ENCODE data around the gene ABCF1.

ABCF1 gene

DNA sequence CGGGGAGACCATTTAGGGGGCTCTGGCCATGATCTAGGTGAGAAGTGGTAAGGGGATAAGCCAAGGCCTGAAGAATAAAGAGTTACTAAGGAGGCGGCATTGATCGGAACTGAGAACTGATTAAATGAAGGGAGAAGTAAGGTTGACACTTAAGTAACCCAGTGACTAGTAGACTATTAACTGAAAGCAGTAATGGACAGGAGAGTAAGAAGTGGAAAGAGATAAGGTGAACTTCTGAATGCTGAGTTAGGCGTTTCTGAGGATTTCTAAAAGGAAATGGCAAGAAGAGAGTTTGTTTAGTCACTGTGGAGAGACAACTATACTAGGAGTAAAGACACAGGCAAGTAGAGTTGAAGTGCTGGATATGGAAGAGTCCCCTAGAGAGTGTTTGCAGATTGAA is 1.9 kb downstream of the ABCF1 start:
- Histone ChIP-seq H3K27ac (no peak overlapping the region), H4K20me1 (ENCODE audit: insufficient read depth) (0 out of 2 replicates have a peak, but pooled peaks cover 11% of the 10 kb centered on the region), H3K36me3 (ENCODE audit: insufficient read depth) (peaks cover 2% of the 10 kb centered on the region; the same call in 1 of the 2 replicates), H3K4me3 (IDR thresholded peaks at IDR 0.05; ENCODE audit: insufficient read depth, low read depth, low read length) (no peak overlapping the region), H2AFZ (ENCODE audit: low read depth) (no peak overlapping the region), H3K9ac (no peak overlapping the region), H3K4me2 (peak overlapping the region; percentile 66; the same call in 1 of the 2 replicates), H3K79me2 (ENCODE audit: insufficient read depth, low read depth) (peaks cover 49% of the 10 kb centered on the region), H3K27me3 (ENCODE audit: insufficient read depth, low read depth) (no peaks in the 10 kb centered on the region; the same call in 1 of the 2 replicates), H3K4me1 (ENCODE audit: low read depth, poor library complexity, severe bottlenecking) (peaks cover 31% of the 10 kb centered on the region)
- TF ChIP-seq, protein P1, sequence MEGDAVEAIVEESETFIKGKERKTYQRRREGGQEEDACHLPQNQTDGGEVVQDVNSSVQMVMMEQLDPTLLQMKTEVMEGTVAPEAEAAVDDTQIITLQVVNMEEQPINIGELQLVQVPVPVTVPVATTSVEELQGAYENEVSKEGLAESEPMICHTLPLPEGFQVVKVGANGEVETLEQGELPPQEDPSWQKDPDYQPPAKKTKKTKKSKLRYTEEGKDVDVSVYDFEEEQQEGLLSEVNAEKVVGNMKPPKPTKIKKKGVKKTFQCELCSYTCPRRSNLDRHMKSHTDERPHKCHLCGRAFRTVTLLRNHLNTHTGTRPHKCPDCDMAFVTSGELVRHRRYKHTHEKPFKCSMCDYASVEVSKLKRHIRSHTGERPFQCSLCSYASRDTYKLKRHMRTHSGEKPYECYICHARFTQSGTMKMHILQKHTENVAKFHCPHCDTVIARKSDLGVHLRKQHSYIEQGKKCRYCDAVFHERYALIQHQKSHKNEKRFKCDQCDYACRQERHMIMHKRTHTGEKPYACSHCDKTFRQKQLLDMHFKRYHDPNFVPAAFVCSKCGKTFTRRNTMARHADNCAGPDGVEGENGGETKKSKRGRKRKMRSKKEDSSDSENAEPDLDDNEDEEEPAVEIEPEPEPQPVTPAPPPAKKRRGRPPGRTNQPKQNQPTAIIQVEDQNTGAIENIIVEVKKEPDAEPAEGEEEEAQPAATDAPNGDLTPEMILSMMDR (conservative IDR thresholded peaks at IDR 0.05; ENCODE audit: low read depth, low read length): no peak

DNA sequence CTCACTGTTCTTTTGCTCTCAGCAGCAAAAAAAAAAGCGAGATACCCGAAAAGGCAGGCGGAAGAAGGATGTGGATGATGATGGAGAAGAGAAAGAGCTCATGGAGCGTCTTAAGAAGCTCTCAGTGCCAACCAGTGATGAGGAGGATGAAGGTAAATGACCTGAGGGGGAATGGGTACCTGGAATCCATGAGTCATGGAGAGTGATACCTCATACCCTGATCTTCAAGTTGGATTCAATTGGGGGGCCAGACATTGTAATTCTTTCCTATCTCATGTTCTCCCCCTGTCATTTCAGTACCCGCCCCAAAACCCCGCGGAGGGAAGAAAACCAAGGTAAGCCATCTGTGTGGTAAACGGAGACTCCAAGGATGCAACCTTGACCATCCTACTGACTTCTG is 6.8 kb downstream of the ABCF1 start:
- Histone ChIP-seq H3K4me3 (IDR thresholded peaks at IDR 0.05; ENCODE audit: insufficient read depth, low read depth, low read length) (no peak overlapping the region), H3K79me2 (ENCODE audit: insufficient read depth, low read depth) (peaks cover 33% of the 10 kb centered on the region), H3K27ac (no peak overlapping the region), H3K4me1 (ENCODE audit: low read depth, poor library complexity, severe bottlenecking) (peaks cover 12% of the 10 kb centered on the region), H3K36me3 (ENCODE audit: insufficient read depth) (peaks cover 18% of the 10 kb centered on the region; the same call in 1 of the 2 replicates), H3K4me2 (no peak overlapping the region), H3K9ac (no peak overlapping the region), H2AFZ (ENCODE audit: low read depth) (no peak overlapping the region), H3K27me3 (ENCODE audit: insufficient read depth, low read depth) (no peaks in the 10 kb centered on the region), H4K20me1 (ENCODE audit: insufficient read depth) (0 out of 2 replicates have a peak, but pooled peaks cover 11% of the 10 kb centered on the region)
- TF ChIP-seq, protein P1 (conservative IDR thresholded peaks at IDR 0.05; ENCODE audit: low read depth, low read length): no peak

DNA sequence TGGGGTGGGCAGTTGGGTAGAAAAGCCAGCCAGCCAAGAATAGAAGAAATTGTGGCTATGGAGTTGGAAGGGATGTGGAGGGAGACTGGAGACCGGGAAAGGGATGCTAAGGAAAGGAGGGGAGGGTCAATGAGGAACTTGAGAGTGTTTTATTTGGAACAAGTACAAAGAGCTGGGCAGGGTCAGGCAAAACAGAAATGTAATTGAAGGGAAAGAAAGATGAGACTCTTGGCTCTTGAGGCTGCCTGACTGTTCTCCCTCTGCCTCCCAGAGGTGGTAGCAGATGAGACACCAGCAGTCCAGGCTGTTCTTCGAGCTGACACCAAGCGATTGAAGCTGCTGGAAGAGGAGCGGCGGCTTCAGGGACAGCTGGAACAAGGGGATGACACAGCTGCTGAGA is 12.7 kb downstream of the ABCF1 start:
- no peaks in the 10 kb centered on the region for H3K27me3 ChIP-seq (ENCODE audit: insufficient read depth, low read depth)
- H3K36me3 ChIP-seq (ENCODE audit: insufficient read depth): peaks cover 9% of the 10 kb centered on the region; the same call in 1 of the 2 replicates
- H3K4me2 ChIP-seq: no peak overlapping the region
- H2AFZ ChIP-seq (ENCODE audit: low read depth): no peak overlapping the region
- no peak overlapping the region for H3K4me3 ChIP-seq (IDR thresholded peaks at IDR 0.05; ENCODE audit: insufficient read depth, low read depth, low read length)
- no peaks in the 10 kb centered on the region for H4K20me1 ChIP-seq (ENCODE audit: insufficient read depth)
- no peaks in the 10 kb centered on the region for H3K4me1 ChIP-seq (ENCODE audit: low read depth, poor library complexity, severe bottlenecking)
- TF ChIP-seq, protein P1 (conservative IDR thresholded peaks at IDR 0.05; ENCODE audit: low read depth, low read length): no peak
- H3K27ac ChIP-seq: no peak overlapping the region
- no peak overlapping the region for H3K9ac ChIP-seq
- H3K79me2 ChIP-seq (ENCODE audit: insufficient read depth, low read depth): no peaks in the 10 kb centered on the region

DNA sequence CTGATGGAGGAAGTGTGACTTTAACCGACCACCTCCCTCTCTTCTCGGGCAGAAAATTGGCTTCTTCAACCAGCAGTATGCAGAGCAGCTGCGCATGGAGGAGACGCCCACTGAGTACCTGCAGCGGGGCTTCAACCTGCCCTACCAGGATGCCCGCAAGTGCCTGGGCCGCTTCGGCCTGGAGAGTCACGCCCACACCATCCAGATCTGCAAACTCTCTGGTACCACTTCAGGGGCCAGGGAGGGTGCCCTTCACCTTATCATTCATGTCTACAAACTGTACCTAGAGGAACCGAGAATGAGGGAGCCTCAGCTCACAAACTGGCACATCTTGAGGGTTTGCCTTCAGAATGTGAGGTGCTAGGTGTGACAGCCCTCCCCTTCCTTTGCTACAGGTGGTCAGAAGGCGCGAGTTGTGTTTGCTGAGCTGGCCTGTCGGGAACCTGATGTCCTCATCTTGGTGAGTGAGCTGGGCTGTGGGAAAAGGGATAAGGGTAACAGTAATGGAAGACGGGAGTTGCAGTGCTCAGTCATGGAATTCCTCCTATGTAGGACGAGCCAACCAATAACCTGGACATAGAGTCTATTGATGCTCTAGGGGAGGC is 18.6 kb downstream of the ABCF1 start:
- Histone ChIP-seq H3K4me3 (IDR thresholded peaks at IDR 0.05; ENCODE audit: insufficient read depth, low read depth, low read length) (no peak overlapping the region), H2AFZ (ENCODE audit: low read depth) (no peak overlapping the region), H3K9ac (no peak overlapping the region), H3K36me3 (ENCODE audit: insufficient read depth) (peaks cover 7% of the 10 kb centered on the region; the same call in 1 of the 2 replicates), H3K4me2 (no peak overlapping the region), H3K79me2 (ENCODE audit: insufficient read depth, low read depth) (no peaks in the 10 kb centered on the region), H3K27ac (no peak overlapping the region), H4K20me1 (ENCODE audit: insufficient read depth) (no peaks in the 10 kb centered on the region), H3K4me1 (ENCODE audit: low read depth, poor library complexity, severe bottlenecking) (peaks cover 7% of the 10 kb centered on the region), H3K27me3 (ENCODE audit: insufficient read depth, low read depth) (no peaks in the 10 kb centered on the region)
- TF ChIP-seq, protein P1 (conservative IDR thresholded peaks at IDR 0.05; ENCODE audit: low read depth, low read length): no peak

Measured in KMS-11 (cell line).